ENCODE data around the gene PRKCSH.
"Not testable (repeated sequence)": the region's sequence is repeated elsewhere in the genome, so short reads cannot be mapped to it uniquely, and the experiment has no call there.

Gene PRKCSH

GRCh38 chr19:11420429-11421370 is 14.7 kb upstream of the PRKCSH start:
- peak; percentile 28 for DNase-seq (ENCODE audit: low spot score)

GRCh38 chr19:11421371-11422098 is 13.9 kb upstream of the PRKCSH start:
- DNase-seq (ENCODE audit: low spot score): no peak

GRCh38 chr19:11422163-11423065 is 13.0 kb upstream of the PRKCSH start:
- peak; percentile 71 for DNase-seq (ENCODE audit: low spot score)

DNA sequence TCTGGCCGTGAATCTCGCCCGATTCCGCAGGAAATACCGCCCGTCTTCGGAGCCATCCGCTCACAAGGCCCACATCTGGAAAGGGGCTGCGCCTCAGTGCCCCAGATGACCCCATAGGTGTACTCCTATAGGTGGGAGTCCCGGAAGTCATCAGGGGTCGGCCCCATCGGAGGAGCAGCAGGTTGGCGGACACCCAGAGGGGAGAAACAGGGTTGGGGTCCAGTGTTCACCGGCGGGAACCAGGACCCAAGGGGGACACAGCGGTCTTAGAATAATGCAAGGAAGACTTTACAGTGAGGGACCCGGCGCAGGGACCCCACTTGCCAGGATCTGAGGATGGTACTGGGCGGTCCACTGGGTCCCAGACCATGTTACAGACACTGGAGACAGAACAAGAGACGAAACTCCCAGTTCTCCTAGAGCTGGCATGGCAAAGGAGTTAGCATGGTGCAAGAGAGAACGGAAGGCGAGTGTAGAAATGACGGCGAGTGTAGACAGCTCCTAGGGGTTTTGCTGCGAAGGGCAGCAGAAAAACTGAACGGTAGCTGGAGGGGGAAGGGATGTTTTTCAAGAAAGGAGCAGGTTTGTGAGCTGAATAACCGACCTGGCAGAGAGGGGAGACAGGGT is 12.2 kb upstream of the PRKCSH start:
- DNase-seq (ENCODE audit: low spot score): no peak

GRCh38 chr19:11423791-11424181 is 11.6 kb upstream of the PRKCSH start:
- no peak for DNase-seq (ENCODE audit: low spot score)

DNA sequence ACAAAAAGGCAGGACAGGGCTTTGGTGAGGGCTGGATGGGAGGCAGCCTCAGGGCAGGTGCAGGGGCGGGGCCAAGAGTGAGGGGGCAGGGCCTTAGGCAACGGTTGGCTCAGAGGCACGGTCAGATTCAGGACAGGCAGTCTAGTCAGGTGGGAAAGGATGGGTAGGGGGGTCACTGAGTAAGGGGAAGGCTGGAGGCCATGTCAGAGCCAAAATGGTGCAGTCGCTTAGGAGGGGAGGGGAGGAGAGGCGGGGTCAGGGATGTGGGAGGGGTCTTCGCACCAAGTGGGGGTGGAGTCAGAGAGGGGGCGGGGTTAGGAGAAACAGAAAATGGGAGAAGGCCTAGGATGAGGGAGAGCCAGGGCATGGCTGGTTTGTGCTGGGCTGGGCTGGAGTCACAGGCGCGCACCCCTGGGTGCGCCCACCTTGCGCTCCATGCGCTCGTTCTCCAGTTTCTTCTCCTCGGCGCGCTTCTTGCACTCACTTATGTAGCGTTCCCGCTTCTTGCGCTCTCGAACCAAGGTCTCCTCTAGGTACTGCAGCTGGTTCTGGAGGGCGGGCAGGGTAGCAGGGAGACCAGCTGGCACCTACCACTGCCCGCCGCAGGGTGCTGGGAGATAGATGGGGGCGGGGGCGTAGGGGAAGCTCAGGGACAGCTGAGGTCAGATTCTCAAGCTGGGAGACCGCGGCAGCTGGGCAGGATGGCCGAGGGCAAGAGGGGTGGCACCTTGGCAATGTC is 9.5 kb upstream of the PRKCSH start:
- no peak for DNase-seq (ENCODE audit: low spot score)

DNA sequence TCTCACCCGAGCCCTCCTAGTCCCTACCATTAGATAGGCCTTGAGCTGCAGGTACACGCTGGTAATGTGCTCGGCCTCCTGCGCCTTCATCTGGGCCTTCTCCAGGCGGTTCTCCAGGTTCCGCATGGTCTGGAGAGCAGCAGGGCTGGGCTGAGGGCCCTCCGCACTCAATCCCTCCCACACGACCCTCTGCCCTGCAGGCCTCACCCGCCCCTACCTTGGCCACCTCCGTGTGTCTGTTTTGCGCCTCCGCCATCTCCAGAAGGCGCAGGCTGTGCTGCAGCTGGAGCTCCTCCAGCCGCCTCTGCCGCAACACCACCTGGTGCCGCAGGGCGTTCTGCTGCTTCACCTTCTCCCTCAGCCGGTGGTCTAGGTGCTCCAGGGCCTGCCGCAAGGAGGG is 8.8 kb upstream of the PRKCSH start:
- no peak for DNase-seq (ENCODE audit: low spot score)

DNA sequence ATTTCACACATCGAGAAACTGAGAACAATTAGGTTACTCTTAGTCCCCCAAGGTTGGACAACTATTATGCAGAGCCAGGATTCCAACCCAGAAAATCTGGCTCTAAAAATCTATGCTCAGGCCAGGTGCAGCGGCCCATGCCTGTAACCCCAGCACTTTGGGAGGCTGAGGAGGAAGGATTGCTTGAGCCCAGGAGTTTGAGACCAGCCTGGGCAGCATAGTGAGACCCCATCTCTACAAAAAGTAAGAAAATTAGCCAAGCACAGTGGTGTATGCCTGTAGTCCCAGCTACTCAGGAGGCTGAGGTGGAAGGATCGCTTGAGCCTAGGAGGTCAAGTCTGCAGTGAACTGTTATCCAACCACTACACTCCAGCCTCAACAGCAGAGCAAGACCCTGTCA is 1.9 kb upstream of the PRKCSH start:
- DNase-seq (ENCODE audit: low spot score): not testable (repeated sequence)

- DNase-seq (ENCODE audit: low spot score): no peak
Observed at GRCh38 chr19:11434703-11435056, 755 bp upstream of the PRKCSH start.

- peak; percentile 49 for DNase-seq (ENCODE audit: low spot score)
Observed at GRCh38 chr19:11435833-11436313, 438 bp downstream of the PRKCSH start.

- no peak for DNase-seq (ENCODE audit: low spot score)
Observed at GRCh38 chr19:11437955-11438354, 2.5 kb downstream of the PRKCSH start.

- no peak for DNase-seq (ENCODE audit: low spot score)
Observed at GRCh38 chr19:11444059-11444458, 8.6 kb downstream of the PRKCSH start.

GRCh38 chr19:11445141-11445540 is 9.7 kb downstream of the PRKCSH start:
- no peak for DNase-seq (ENCODE audit: low spot score)

- no peak for DNase-seq (ENCODE audit: low spot score)
Observed at GRCh38 chr19:11446271-11446651, 10.8 kb downstream of the PRKCSH start.

- peak; percentile 88 for DNase-seq (ENCODE audit: low spot score)
Observed at GRCh38 chr19:11446652-11447301, 11.3 kb downstream of the PRKCSH start.

DNA sequence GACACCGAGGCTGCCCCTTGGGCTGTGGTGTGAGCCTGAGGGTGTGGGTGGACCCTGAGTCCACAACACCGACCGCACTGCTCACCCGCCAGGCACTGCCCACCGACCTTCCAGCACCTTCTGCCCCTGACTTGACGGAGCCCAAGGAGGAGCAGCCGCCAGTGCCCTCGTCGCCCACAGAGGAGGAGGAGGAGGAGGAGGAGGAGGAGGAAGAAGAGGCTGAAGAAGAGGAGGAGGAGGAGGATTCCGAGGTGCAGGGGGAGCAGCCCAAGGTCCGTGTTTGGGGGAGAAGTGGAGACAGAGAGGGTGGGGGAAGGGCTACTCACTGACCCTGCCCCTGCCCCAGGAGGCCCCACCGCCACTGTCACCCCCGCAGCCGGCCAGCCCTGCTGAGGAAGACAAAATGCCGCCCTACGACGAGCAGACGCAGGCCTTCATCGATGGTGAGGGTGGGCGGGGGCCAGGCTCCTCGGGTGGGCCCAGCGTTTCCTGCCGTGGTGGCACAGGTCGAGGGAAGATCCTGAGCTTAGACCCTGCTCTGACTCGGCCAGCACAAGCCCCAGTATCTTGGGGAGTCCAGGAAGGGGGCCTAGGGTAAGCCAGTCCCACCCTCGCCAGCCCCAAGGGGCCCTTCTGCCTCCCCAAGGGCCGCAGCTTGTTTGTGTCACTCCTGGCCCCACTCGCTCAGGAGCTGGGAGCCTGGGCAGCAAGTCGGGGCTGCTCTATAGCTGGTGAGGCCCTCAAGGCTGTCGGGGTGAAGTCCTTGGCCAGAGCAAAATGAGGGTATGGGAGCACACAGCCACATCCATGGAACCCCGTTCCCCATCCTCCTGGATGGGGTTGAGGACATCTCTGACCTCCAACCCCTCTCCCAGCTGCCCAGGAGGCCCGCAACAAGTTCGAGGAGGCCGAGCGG is 12.2 kb downstream of the PRKCSH start:
- no peak for DNase-seq (ENCODE audit: low spot score)

DNA sequence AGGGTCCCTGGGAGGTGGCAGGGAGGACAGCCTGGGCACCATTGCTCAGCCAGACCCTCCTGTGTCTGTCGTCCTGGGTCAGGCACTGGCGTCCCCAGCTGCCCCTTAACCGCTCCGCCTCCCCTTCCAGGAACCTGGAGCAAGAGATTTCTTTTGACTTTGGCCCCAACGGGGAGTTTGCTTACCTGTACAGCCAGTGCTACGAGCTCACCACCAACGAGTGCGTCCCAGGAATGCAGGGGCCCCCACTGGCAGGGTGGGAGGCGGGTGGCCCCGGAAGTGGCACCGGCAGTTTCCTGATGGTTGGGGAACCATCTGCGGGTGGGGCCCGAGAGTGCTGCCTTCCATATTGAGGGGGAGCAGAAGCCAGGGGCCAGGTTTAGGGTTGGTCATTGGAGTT is 13.0 kb downstream of the PRKCSH start:
- DNase-seq (ENCODE audit: low spot score): no peak

DNA sequence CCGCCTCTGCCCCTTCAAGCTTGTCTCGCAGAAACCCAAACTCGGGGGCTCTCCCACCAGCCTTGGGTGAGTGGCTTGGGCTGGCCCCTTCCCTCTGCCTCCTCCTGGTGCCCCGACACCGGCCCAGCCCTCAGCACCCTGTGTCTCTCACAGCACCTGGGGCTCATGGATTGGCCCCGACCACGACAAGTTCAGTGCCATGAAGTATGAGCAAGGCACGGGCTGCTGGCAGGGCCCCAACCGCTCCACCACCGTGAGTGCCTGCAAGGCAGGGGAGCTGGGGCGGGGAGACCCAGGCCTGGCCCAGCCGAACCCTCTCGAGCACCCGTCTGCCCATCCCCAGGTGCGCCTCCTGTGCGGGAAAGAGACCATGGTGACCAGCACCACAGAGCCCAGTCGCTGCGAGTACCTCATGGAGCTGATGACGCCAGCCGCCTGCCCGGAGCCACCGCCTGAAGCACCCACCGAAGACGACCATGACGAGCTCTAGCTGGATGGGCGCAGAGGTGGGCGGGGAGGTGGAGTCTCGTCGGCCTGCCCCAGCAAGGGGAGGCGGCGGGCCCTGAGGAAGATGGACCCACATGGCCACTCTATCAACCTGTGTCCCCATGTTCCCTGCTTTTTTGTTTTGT is 13.6 kb downstream of the PRKCSH start:
- no peak for DNase-seq (ENCODE audit: low spot score)

Data from GM03348 (cell line).